Uterus (tissue), 4 donors: ENCODE data around the gene ADGRL3. TPM values are rescaled to one million over a fixed set of nuclear protein-coding genes. Genes with fewer than 3 reads are reported as not detected.

Source experiments
- DNase-seq, 2 donors: peaks; one replicate each; pipeline ENCODE4 v3.0.0-alpha.2; 2019 to 2020
- H3K27ac ChIP-seq, 2 donors: fragments of 200-600 bp; sonication (generic); 1 replicate in 1 of 2; 2 replicates in 1 of 2; pipeline ENCODE4 v1.5.1; 2016 to 2018
- H3K27me3 ChIP-seq, 2 donors: fragments of 200-600 bp; sonication (generic); one replicate each; pipeline ENCODE4 v1.5.1; 2018 to 2019; ENCODE audit warnings: control low read depth in 1 of 2
- H3K36me3 ChIP-seq, 2 donors: fragments of 200-600 bp; sonication (generic); one replicate each; pipeline ENCODE4 v1.5.1; 2019; ENCODE audit warnings: control low read depth in 1 of 2
- H3K4me1 ChIP-seq, 2 donors: fragments of 200-600 bp; sonication (generic); one replicate each; pipeline ENCODE4 v1.5.1; 2018 to 2019; ENCODE audit warnings: control low read depth in 1 of 2
- H3K4me3 ChIP-seq, 2 donors: fragments of 200-600 bp; sonication (generic); 1 replicate in 1 of 2; 2 replicates in 1 of 2; pipeline ENCODE4 v1.5.1; 2018 to 2019; ENCODE audit warnings: mild to moderate bottlenecking in 1 of 2
- H3K9me3 ChIP-seq, 2 donors: fragments of 200-600 bp; sonication (generic); one replicate each; pipeline ENCODE4 v1.5.1; 2019; ENCODE audit warnings: control low read depth in 1 of 2
- CTCF ChIP-seq, 4 experiments: fragments of 200-600 bp in 2 of 4; fragments of 450-650 bp in 2 of 4; sonication (generic) in 2 of 4; IDR thresholded peaks; one replicate each; pipeline ENCODE4 v1.5.1; 2016 to 2019; ENCODE audit warnings: antibody characterized with exemption in 4 of 4, mild to moderate bottlenecking in 2 of 4, moderate library complexity in 1 of 4
- POLR2A ChIP-seq, 2 donors: fragments of 450-650 bp; IDR thresholded peaks; one replicate each; pipeline ENCODE4 v1.6.1; 2016; ENCODE audit warnings: antibody characterized with exemption in 2 of 2, mild to moderate bottlenecking in 1 of 2, moderate library complexity in 1 of 2
- intact Hi-C: fragments of 100-400 bp; cut with DNase I; formaldehyde crosslinking; loops from one replicate; pipeline ENCODE4 v1.15.1; 2023; ENCODE audit warnings: low total_unique reads
- total RNA-seq, 4 donors: library from RNA; depleted of rRNA in 3 of 4; stranded (reverse); fragments of >200 nt in 3 of 4; gene quantifications; one replicate each; pipeline versions ENCODE4 v1.1.0 to v1.2.4, GENCODE V29; 2014 to 2023
- donor health status: DM: yes; HTN: yes; CAD: no.

ADGRL3 gene
- total RNA-seq, 4 donors from 2014 or later: 31.5 to 411 (median 74.3) TPM

- intact Hi-C loops: no loop called here
- Histone ChIP-seq H3K9me3 (no peaks in the 10 kb centered on the region), H3K4me3 (no peak overlapping the region), H3K36me3 (no peaks in the 10 kb centered on the region), H3K27me3 (no peaks in the 10 kb centered on the region), H3K4me1 (no peaks in the 10 kb centered on the region), H3K27ac (no peak overlapping the region)
- no peak for DNase-seq
- no peak for TF ChIP-seq CTCF (IDR thresholded peaks at IDR 0.05)
- no peak for TF ChIP-seq POLR2A (IDR thresholded peaks at IDR 0.05)
These were observed 10.2 kb downstream of the ADGRL3 start for GRCh38 chr4:61210186-61210939.

GRCh38 chr4:61211781-61212180 is 11.7 kb downstream of the ADGRL3 start:
- TF ChIP-seq CTCF (IDR thresholded peaks at IDR 0.05) (no peak), POLR2A (IDR thresholded peaks at IDR 0.05) (no peak)
- Histone ChIP-seq H3K36me3 (no peaks in the 10 kb centered on the region), H3K27ac (no peak overlapping the region), H3K4me3 (no peak overlapping the region), H3K27me3 (no peaks in the 10 kb centered on the region), H3K9me3 (no peaks in the 10 kb centered on the region), H3K4me1 (no peaks in the 10 kb centered on the region)
- intact Hi-C loops: no loop called here
- DNase-seq: no peak

- no peak for DNase-seq
- no peaks in the 10 kb centered on the region for H3K27me3 ChIP-seq
- no peaks in the 10 kb centered on the region for H3K9me3 ChIP-seq
- H3K4me1 ChIP-seq: no peaks in the 10 kb centered on the region
- H3K27ac ChIP-seq: no peak overlapping the region
- H3K4me3 ChIP-seq: no peak overlapping the region
- TF ChIP-seq CTCF (IDR thresholded peaks at IDR 0.05) (no peak), POLR2A (IDR thresholded peaks at IDR 0.05) (no peak)
- H3K36me3 ChIP-seq: no peaks in the 10 kb centered on the region
- intact Hi-C loops: no loop called here
These were observed 12.7 kb downstream of the ADGRL3 start for GRCh38 chr4:61212788-61213187.

GRCh38 chr4:61214680-61215079 is 14.6 kb downstream of the ADGRL3 start:
- no peak overlapping the region for H3K27ac ChIP-seq
- H3K4me1 ChIP-seq: no peaks in the 10 kb centered on the region
- H3K36me3 ChIP-seq: no peaks in the 10 kb centered on the region
- intact Hi-C loops: no loop called here
- no peak overlapping the region for H3K4me3 ChIP-seq
- no peaks in the 10 kb centered on the region for H3K9me3 ChIP-seq
- H3K27me3 ChIP-seq: no peaks in the 10 kb centered on the region
- TF ChIP-seq CTCF (IDR thresholded peaks at IDR 0.05) (no peak), POLR2A (IDR thresholded peaks at IDR 0.05) (no peak)
- DNase-seq: no peak

- intact Hi-C loops: no loop called here
- H3K4me3 ChIP-seq: no peak overlapping the region
- H3K9me3 ChIP-seq: no peaks in the 10 kb centered on the region
- no peak overlapping the region for H3K27ac ChIP-seq
- DNase-seq: no peak
- H3K36me3 ChIP-seq: no peaks in the 10 kb centered on the region
- H3K4me1 ChIP-seq: no peaks in the 10 kb centered on the region
- TF ChIP-seq CTCF (IDR thresholded peaks at IDR 0.05): no peak
- TF ChIP-seq POLR2A (IDR thresholded peaks at IDR 0.05): no peak
- H3K27me3 ChIP-seq: no peaks in the 10 kb centered on the region
These were observed 17.1 kb downstream of the ADGRL3 start for GRCh38 chr4:61217222-61217621.
